Stimulated activated CD4-positive, alpha-beta T cell treated with anti-CD3 and anti-CD28 coated beads, Interleukin-4, amount 100 ng/mL, for 48 hours (primary cell): ENCODE measurements around the gene AHCYL1.
A peak's percentile ranks its signal among the peaks of the same experiment; 100 is the strongest.
"Not testable (repeated sequence)": the region's sequence is repeated elsewhere in the genome, so short reads cannot be mapped to it uniquely, and the experiment has no call there.

ENCODE experiments used
- DNase-seq, 2 donors: peaks; one replicate each; pipeline ENCODE4 v3.0.0-alpha.2; 2020; ENCODE audit warnings: low read depth in 2 of 2

The AHCYL1 gene

DNA sequence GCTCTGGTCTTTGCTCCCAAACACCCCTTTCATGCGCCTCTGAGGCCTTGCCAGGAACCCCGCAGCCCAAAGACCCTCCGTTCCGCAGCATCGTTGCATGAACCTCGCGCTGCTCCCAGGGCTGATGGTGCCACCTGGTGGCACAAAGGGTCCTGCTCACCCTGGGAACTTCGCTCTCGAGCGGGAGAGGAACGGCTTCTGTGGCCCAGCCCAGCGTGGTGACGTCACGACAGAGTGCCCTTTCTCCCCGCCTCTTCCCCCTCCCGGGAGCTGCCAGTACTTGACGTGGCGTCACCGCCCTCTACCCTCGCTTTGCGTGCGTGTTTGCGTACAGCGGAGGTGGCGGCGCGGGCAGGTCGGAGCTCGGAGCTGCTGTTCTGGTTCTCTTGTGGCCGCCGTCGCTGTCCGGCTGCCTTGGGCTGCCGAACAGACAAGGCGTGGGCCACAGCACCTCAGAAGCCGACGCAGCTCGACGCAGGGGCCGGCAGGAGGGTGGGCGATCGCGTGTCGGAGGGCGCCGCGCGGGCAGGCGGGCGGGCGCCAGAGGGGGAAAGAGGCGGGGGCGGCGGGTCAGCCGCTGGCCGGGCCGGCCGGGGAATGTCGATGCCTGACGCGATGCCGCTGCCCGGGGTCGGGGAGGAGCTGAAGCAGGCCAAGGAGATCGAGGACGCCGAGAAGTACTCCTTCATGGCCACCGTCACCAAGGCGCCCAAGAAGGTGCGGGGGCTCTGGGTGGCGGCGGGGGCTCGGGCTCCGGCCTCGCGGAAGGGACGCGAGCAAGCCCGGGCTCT is at the start of gene AHCYL1:
TSS of gene AHCYL1 (plus strand) at position 310 of the 791 bp plus-strand sequence. CDS start at position 598, 288 bp downstream.
- peak; percentile 99 for DNase-seq

DNA sequence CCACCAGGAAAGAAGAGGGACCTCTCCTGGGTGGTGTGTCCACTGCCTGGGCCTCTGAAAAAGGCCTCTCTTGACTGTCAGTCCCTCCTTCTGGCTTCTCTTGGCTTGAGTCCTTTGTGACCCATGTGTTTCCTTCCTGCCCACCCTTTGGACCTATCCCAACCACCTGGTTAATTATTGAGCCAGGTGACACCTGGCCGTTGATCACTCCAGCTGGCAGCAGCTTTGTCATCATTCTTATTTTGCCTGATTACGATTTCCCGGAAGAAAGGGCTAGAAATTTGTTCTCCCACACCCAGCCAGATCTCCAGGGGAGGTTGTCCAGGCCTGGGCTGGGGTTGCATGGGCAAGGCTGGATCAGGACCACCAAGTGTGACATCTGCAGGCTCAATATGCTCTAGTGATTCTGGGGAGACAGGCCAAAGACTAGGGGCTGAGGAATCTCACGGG is 49.1 kb upstream of the AHCYL1 start:
- no peak for DNase-seq

DNA sequence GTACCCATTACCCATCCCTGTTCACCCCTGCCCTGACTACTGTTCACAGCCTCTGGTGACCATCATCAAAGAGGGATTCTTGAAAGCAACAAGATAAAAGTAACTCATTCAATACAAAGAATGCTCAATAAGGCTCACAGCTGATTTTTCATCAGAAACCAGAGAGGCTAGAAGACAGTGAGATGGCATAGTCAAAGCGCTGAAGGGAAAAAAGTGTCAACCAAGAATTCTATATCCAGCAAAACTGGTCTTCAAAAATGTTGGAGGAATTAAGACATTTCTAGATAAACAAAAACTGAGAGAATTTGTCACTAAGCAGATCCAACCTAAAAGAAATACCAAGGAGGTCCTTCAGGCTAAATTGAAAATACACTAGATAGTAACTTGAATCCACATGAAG is 46.8 kb upstream of the AHCYL1 start:
- no peak for DNase-seq

DNA sequence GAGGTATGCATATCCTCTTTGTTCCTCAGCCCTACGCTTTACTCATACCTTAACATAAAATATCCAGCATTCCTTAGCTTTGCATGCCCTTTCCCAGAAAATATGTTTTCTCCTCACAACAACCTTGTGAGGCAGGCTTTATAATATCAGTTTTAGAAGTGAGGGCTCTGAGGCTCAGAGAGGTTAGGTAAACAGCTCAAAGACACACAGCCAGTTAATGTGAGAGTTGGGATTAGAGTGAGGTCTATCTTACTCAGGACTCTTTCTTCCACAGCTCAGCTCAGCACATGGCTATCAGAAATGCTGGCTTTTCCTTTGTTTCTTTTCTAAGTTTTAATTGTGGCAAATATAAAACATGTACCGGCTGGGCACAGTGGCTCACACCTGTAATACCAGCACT is 46.0 kb upstream of the AHCYL1 start:
- no peak for DNase-seq

DNA sequence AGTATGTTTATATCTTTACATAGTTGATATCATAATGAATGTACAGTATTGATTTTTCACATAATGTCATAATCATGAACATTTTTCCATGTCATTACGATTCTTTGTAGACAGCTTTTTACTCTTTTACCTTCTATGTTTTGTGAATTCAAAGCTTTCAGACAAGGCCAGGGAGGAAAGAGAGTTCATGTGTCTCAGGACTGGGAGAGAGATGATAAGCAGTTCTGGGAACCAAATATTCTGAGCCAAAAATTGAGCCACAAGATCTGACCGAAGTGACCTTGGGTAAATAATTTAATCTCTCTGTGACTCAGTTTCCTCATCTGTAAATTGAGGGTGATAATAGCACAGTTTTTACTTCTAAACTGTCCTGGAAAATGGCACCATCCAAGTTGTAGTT is 42.1 kb upstream of the AHCYL1 start:
- DNase-seq: no peak

DNA sequence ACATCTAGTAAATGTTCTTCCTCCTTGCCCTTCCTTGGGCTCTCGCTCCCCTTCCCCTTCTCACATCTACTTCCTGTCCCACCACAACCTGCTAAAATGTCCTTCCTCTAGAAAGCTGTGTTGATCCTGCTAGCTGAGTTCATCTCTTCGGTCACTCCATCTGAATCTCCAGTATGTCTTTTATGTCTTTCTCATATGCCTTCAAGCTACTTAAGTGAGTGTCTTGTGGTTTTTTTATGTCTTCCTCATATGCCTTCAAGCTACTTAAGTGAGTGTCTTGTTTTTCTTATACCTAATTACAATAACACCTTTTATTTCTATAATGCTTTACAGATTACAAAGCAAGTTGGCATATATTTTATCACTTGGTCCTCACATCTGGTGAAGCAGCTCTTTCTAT is 40.0 kb upstream of the AHCYL1 start:
- DNase-seq: no peak

DNA sequence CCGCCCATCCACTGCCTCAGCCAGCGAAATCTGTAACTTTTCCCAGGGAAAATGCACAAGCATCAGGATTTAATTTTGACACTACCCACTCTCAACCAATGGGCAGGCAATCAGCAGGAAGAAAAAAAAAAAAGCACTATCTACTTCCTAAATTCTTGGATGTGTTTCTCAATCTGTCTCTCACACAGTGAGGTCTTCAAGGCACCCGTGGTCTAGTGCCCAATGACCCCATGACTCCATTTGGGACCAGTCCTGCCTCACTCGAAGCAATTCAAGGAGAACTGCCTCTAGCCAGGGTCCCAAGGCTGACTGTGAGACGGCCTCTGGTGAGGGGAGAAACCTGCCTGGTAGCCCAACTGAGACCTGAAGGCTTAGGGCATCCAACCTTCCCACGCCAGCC is 38.1 kb upstream of the AHCYL1 start:
- DNase-seq: no peak

DNA sequence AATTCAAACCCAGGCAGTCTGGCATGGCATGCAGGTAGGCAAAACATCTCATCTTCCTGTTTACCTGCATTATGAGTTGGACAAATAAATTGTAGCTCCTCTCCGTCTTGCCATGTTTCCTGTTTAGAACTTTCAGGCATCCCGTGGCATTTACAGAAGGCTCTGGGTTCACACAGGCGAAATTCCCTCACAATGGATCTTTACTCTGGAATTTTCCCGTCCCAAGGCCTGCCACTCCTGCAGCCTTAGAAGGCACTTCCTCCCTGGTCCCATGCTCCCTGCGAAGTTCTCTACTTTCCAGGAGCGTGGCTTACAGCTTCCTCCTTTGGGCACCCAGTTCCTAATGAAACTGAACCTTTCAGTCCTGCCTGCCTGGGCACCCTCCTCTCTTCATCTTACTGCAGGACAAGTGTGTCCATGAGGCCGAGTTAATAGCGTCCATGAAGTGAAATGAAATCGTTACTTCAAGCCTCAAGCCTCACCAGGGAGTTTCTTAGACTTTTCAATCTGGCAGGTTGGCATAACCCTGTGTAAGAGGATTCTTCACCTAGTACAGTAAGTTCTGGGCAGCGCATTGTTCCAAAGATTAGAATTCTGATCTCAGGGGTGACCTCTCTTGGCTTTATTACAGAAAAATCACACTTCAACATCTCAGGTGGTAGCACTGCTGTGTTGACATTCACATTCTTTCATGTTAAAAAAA is 36.8 kb upstream of the AHCYL1 start:
- DNase-seq: no peak

DNA sequence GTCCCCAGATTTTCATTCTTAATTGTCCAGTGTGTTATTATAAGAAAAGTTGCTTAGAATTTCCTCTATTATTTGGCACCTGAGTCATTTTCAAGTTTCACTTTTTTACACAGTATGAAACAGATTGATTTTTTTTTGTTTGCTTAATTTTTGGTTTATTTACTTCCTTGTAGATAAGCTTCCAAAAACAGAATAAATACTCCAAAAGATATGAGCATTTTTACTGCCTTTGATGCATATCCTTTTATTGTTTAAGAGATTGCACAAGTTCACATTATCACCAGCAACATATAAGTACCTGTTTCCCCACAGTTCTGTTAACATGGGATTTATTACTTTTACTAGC is 36.3 kb upstream of the AHCYL1 start:
- DNase-seq: no peak

DNA sequence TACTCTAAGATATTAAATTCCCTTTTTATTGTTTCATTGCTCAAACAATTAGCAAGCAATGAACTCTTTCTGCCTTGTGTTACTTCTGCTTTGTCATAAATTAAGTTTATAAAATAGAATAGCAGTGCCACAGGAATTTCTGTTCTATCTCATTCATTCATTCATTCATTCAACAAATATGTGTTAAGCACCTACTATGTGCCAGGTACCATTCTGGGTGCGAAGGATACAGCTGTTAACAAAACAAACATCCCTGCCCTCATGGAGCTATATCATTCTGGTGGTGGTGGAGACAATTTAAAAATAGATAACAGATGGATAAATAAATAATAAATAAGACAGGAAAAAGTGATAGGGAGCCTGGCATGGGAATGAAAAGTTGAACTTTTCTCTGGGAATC is 34.5 kb upstream of the AHCYL1 start:
- no peak for DNase-seq

DNA sequence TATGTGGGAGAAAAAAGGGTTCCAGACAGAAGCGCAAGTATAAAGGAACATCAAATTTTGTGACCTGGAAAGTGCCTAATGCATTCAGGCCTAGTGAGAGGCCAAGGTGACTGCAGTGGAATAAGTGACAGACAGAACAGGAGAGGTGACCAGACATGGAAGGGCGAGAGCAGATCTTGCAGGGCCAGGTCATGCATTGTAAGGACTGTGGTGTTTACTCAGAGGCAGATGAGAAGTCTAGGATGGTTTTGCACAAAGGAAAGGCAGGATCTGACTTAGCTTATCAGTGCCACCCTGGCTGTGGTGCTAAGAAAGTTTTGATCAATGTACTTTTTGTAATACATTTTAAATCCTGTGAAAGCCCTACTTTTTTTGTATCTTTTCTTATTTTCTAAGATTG is 34.1 kb upstream of the AHCYL1 start:
- no peak for DNase-seq

DNA sequence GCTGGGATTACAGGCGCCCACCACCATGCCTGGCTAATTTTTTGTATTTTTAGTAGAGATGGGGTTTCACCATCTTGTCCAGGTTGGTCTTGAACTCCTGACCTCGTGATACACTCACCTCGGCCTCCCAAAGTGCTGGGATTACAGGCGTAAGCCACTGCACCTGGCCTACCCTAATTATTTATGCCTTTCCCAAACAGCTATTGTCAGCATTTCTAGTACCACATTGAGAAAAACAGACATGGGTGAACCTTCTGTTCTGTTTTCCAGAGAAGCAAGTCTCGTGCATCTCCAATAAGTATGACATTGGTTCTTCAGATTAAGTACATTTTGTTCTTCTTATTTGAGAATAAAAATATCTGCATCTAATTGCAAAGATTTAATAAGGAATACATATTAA is 33.1 kb upstream of the AHCYL1 start:
- not testable (repeated sequence) for DNase-seq

DNA sequence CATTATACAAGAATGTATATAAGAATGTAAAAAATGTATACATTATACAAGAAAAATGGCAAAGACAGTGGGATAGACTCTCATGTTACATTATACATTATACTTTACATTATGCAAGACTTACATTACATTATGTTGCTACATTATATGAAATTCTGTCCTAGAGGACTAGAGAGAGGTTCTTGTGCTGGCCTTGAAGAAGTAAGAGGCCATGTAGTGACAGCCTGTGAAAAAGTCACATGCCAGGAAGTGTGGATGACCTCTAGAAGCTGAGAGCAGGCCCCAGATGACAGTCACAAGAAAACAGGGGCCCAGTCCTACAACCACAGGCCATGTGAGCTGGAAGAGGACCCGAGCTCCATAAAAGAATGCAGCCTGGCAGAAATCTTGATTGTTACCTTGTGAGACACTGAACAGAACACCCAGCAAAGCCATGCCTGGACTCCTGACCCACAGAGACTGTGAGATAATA is 30.5 kb upstream of the AHCYL1 start:
- no peak for DNase-seq

DNA sequence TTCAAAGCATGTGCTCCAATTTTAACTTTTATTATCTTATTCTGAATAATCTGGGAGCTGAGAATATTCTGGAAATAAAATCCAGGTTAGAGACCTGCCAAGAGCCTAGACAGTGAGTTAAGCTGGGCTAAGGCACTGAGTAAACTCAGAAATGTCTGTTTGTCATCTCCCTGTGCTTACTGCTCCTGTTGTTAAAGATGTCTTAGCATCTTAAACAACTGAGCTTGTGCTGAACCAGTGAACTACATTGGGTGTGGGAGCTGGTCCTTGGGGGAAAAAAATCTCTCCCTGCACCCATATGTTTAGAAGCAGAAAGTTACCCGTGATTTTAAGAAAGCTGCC is 25.0 kb upstream of the AHCYL1 start:
- no peak for DNase-seq

DNA sequence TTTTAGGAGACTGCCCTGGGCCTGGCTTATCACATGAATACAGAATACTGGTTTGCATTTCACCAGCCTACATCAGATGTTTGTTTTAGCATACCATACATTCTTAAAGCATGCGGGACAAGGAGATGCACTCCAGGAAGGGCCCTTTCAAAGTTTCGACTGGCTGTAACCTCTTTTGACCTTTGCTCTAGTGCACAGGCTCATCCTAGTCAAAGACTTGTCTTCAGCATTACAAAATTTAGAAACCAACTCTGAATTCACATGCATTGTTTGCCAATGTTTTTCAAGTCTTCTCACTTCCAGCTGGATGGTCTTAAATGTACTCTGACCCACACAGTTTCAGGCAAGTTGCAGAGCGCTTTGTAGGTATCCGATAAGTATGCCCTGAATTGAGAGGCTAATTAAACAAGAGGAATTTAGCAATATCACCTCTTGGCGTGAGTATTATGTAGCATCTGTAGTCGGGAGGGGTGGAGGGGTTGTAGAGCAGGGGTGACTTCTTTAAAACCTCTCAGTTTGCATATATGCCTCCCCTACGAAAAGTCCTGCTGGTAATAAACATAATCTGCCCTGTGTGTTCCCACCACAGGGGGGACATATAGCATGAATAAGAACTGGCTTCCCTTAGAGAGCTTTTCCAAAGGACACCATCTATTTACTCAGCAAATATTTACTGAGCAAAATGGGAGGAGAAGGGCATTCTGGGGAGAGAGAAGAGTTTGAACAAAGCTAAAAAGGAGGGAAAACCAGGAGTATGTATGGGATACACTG is 24.4 kb upstream of the AHCYL1 start:
- DNase-seq: no peak

DNA sequence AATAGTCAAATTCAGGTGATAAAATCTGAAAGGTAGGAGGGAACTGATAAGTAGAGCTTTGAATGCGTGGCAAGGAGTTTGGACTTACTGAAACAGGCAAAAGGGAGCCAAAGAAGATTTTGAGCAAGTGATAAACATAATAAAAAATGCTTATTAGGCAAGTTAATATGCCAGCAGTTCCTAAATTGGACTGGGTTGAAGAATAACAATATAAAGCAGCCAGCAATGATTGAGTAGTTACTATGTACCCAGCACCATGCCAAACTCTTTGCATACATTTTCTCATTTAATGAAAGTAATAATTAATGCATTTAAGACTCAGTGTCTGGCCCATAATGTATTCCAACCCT is 23.8 kb upstream of the AHCYL1 start:
- DNase-seq: no peak

DNA sequence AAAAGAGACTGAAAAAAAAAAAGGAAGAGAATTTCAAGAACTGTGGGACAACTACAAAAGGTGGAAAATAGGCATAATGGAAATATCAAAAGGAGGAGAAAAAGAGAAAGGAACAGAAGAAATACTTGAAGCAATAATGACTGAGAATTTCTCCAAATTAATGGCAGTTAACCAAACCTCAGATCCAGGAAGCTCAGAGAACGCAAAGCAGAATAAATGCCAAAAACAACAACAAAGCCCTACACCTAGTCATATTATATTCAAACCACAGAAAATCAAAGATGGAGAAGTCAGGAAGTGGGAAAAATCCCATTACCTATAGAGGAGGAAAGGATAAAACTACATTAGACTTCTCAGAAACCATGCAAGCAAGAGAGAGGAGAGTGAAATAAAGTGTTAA is 20.7 kb upstream of the AHCYL1 start:
- DNase-seq: no peak

DNA sequence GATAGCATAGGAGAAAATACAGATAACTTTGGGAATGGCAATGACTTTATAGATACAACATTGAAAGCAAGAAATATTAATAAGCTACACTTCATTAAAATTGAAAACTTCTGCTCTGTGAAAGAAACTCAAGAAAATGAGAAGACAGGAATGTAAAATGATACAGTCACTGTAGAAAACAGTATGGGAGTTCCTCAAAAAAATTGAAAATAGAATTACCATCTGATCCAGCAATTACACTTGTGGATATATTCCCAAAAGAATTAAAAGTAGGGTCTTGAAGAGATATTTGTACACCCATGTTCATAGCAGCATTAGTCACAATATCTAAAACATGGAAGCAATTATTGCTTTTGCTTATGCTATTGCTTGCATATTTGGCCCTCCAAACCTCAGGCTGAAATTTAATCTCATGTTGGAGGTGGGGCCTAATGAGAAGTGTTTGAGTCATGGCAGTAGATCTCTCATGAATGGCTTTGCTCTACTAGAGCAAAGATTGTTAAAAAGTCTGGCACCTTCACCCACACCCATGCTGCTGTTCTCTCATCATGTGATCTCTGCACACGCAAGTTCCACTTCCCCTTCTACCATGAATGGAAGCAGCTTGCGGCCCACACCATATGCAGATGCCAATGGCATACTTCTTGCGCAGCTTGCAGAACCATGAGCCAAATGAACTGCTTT is 15.3 kb upstream of the AHCYL1 start:
- DNase-seq: no peak

DNA sequence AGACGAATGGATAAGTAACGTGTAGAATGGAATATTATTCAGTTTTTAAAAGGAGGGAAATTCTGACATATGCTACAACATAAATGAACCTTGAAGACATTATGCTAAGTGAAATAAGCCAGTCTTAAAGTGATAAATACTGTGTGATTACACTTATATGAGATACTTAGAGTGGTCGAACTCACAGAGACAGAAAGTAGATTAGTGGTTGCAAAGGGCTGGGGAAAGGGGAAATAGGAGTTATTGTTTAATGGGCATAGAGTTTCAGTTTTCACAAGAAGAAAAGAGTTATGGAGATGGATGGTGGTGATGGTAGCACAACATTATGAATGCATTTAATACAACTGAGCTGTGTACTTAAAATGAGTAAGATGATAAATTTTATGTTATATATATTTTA is 14.7 kb upstream of the AHCYL1 start:
- no peak for DNase-seq

DNA sequence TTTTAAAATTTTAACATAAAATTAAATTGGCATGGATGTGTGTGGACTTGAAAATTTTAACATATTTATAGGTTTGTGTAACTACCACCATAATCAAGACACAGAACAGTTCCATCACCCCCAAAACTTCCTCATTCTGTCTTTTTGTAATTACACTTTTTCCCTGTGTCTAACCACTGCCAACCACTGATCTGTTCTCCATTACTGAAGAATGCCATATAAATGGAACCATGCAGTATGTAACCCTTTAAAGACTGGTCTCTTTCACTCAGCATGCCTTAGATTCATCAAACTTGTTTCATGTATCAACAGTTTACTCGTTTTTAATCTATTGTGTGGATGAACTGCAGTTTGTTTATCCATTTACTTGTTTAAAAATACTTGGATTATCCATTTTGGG is 13.0 kb upstream of the AHCYL1 start:
- no peak for DNase-seq

DNA sequence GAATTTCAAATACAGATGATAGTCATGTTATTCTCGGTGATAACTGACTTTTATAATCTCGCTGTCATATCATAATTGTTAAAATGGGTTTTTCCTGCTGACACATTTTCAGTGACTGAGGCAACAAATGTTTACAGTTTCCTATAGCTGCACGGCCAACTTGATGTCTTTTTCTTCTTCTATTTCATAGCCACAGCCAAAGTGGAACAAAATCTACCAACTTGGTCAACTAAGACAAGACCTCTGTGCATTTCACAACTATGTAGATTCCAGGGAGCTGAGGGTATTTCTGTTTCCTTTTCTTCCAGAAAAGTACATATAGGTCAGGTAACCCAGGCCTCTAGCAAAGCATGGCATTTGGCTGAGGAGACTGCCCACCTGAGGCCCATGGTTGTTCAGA is 10.4 kb upstream of the AHCYL1 start:
- no peak for DNase-seq

DNA sequence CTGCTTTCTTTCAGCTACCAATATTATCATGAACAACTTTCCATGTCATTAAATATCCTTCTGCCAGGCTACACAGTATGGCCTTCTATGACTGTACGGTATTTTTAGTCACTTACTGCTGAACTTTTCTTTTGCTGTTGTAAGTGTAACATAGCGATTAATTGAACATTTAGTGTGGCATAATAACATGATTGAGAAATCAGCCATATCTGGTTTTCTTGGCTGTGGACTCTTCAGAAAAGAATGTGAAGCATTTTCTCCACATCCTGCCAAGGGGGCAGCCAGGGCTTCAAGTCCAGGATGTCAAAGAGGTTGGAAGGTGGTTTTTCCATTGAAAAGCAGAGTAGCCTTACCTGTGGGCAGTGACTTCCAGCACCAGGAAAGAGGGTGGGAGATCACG is 8.8 kb upstream of the AHCYL1 start:
- no peak for DNase-seq
